Left lobe of liver (tissue), 2 donors: ENCODE measurements around the gene TMEM250. TPM values are rescaled to one million over a fixed set of nuclear protein-coding genes. Genes with fewer than 3 reads are reported as not detected.

Experiments
- ATAC-seq: fragments of 200-7000 bp; cut with Tn5 transposase; one replicate; pipeline ENCODE4 v1.9.1; 2020; ENCODE audit warnings: mild to moderate bottlenecking, moderate library complexity
- DNase-seq: peaks from one replicate; pipeline ENCODE4 v3.0.0-alpha.2; 2020; ENCODE audit warnings: low spot score
- total RNA-seq: library from RNA; stranded (reverse); gene quantifications from one replicate; pipeline ENCODE4 v1.2.1, GENCODE V29; 2021
- donor health status: DM: no; HTN: no; CAD: no; lungs with moderate emphysema.
- donor health status: DM: no; HTN: yes; CAD: no.

The TMEM250 gene
- total RNA-seq, 1 donor from 2014 or later, result 18.2 TPM

- DNase-seq, result no peak
- ATAC-seq, result no peak
These were observed 20.5 kb downstream of the TMEM250 start for GRCh38 chr9:136098210-136098609.

- ATAC-seq, result no peak
- DNase-seq, result no peak
These were observed 22.1 kb downstream of the TMEM250 start for GRCh38 chr9:136096505-136097001.

GRCh38 chr9:136095070-136096058 lies 23.3 kb downstream of the TMEM250 start, which contains the start of gene NACC2:
TSS of gene NACC2 (minus strand) at chr9:136095289. CDS start at chr9:136050521, 44,768 bp downstream.
- peak; percentile 77 for ATAC-seq
- peak; percentile 90 for DNase-seq

GRCh38 chr9:136093995-136094881 lies 24.4 kb downstream of the TMEM250 start:
- DNase-seq, result peak; percentile 88
- peak; percentile 77 for ATAC-seq

- DNase-seq, result no peak
- peak; percentile 57 for ATAC-seq
These were observed 25.2 kb downstream of the TMEM250 start for GRCh38 chr9:136093346-136093986.

- no peak for ATAC-seq
- no peak for DNase-seq
These were observed 25.9 kb downstream of the TMEM250 start for GRCh38 chr9:136092741-136093140.

GRCh38 chr9:136092353-136092650 lies 26.4 kb downstream of the TMEM250 start:
- DNase-seq, result no peak
- ATAC-seq, result no peak

- DNase-seq, result no peak
- ATAC-seq, result no peak
These were observed 26.9 kb downstream of the TMEM250 start for GRCh38 chr9:136091582-136092352.

GRCh38 chr9:136090768-136091581 lies 27.7 kb downstream of the TMEM250 start:
- no peak for DNase-seq
- no peak for ATAC-seq

GRCh38 chr9:136090056-136090735 lies 28.5 kb downstream of the TMEM250 start:
- no peak for DNase-seq
- no peak for ATAC-seq

GRCh38 chr9:136089697-136090045 lies 29.0 kb downstream of the TMEM250 start:
- ATAC-seq (no peak), DNase-seq (no peak)

GRCh38 chr9:136088939-136089696 lies 29.6 kb downstream of the TMEM250 start:
- DNase-seq, result no peak
- ATAC-seq, result no peak

- DNase-seq, result no peak
- no peak for ATAC-seq
These were observed 30.2 kb downstream of the TMEM250 start for GRCh38 chr9:136088481-136088938.

- ATAC-seq, result no peak
- no peak for DNase-seq
These were observed 30.8 kb downstream of the TMEM250 start for GRCh38 chr9:136087741-136088480.

- DNase-seq, result no peak
- ATAC-seq, result no peak
These were observed 31.5 kb downstream of the TMEM250 start for GRCh38 chr9:136086951-136087740.

GRCh38 chr9:136086213-136086881 lies 32.3 kb downstream of the TMEM250 start:
- DNase-seq, result peak; percentile 50
- ATAC-seq, result peak; percentile 38
